Measurements from ENCODE around the gene EXOC6.
"Not testable (repeated sequence)": the region's sequence is repeated elsewhere in the genome, so short reads cannot be mapped to it uniquely, and the experiment has no call there.

The EXOC6 gene

GRCh38 chr10:93087846-93088245, 239.5 kb downstream of the EXOC6 start:
- H3K4me1 ChIP-seq (ENCODE audit: control insufficient read depth, insufficient read depth, low read length): no peaks in the 10 kb centered on the region
- H3K27me3 ChIP-seq (replicated peaks; ENCODE audit: control insufficient read depth, insufficient read depth, low read length): peaks cover 9% of the 10 kb centered on the region
- no peak overlapping the region for H3K4me3 ChIP-seq (ENCODE audit: low read length)
- DNase-seq (ENCODE audit: low read depth): no peak
- H3K9me3 ChIP-seq (ENCODE audit: control insufficient read depth, low read length): no peaks in the 10 kb centered on the region
- no peaks in the 10 kb centered on the region for H3K36me3 ChIP-seq (ENCODE audit: control insufficient read depth, insufficient read depth, low read length, severe bottlenecking)
- H3K9ac ChIP-seq (ENCODE audit: low read length): no peak overlapping the region

- Histone ChIP-seq H3K9ac (ENCODE audit: low read length) (no peak overlapping the region), H3K36me3 (ENCODE audit: control insufficient read depth, insufficient read depth, low read length, severe bottlenecking) (no peaks in the 10 kb centered on the region), H3K9me3 (ENCODE audit: control insufficient read depth, low read length) (no peaks in the 10 kb centered on the region), H3K4me3 (ENCODE audit: low read length) (no peak overlapping the region), H3K4me1 (ENCODE audit: control insufficient read depth, insufficient read depth, low read length) (no peaks in the 10 kb centered on the region), H3K27me3 (replicated peaks; ENCODE audit: control insufficient read depth, insufficient read depth, low read length) (peaks cover 9% of the 10 kb centered on the region)
- no peak for DNase-seq (ENCODE audit: low read depth)
Measured at GRCh38 chr10:93088466-93088865, 240.1 kb downstream of the EXOC6 start.

DNA sequence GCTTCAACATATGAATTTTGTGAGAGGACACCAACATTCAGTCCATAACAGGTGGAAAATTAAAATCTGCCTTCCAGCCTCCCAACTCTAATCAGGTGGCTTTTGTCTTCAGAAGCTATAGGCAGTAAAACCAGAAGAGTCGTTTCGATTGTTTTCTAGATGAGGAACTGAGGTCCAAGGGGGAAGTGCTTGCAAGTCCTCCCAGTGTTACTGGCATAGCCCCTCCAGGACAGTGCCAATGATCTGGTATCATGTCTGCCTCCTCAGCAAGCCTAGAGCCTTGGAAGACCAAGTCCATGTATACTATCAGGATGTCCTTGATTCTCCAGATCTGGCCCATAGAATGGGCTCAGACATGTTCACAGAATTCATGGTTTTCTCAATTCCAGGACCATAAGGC, 242.3 kb downstream of the EXOC6 start:
- H3K27me3 ChIP-seq (replicated peaks; ENCODE audit: control insufficient read depth, insufficient read depth, low read length): peaks cover 18% of the 10 kb centered on the region
- H3K9ac ChIP-seq (ENCODE audit: low read length): no peak overlapping the region
- no peaks in the 10 kb centered on the region for H3K36me3 ChIP-seq (ENCODE audit: control insufficient read depth, insufficient read depth, low read length, severe bottlenecking)
- no peaks in the 10 kb centered on the region for H3K9me3 ChIP-seq (ENCODE audit: control insufficient read depth, low read length)
- H3K4me1 ChIP-seq (ENCODE audit: control insufficient read depth, insufficient read depth, low read length): no peaks in the 10 kb centered on the region
- H3K4me3 ChIP-seq (ENCODE audit: low read length): no peak overlapping the region
- DNase-seq (ENCODE audit: low read depth): no peak

DNA sequence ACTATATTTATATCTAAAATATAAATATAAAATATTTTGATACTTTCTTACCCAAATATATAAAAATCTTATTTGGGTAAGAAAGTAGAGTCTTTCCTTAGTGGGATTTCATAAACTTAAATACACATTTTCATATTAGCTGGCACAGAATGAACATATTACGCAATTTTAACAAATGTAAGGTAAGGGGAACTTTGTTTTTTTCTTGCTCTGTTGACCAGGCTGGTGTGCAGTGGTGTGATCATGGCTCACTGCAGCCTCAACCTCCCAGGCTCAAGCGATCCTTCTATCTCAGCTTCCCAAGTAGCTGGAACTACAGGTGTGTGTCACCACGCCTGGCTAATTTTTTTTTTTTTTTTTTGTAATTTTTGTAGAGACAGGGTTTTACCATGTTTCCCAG, 243.6 kb downstream of the EXOC6 start:
- DNase-seq (ENCODE audit: low read depth): no peak
- H3K9ac ChIP-seq (ENCODE audit: low read length): no peak overlapping the region
- peaks cover 16% of the 10 kb centered on the region for H3K27me3 ChIP-seq (replicated peaks; ENCODE audit: control insufficient read depth, insufficient read depth, low read length)
- H3K36me3 ChIP-seq (ENCODE audit: control insufficient read depth, insufficient read depth, low read length, severe bottlenecking): no peaks in the 10 kb centered on the region
- no peaks in the 10 kb centered on the region for H3K4me1 ChIP-seq (ENCODE audit: control insufficient read depth, insufficient read depth, low read length)
- H3K9me3 ChIP-seq (ENCODE audit: control insufficient read depth, low read length): no peaks in the 10 kb centered on the region
- H3K4me3 ChIP-seq (ENCODE audit: low read length): no peak overlapping the region

- Histone ChIP-seq H3K36me3 (ENCODE audit: control insufficient read depth, insufficient read depth, low read length, severe bottlenecking) (no peaks in the 10 kb centered on the region), H3K4me3 (ENCODE audit: low read length) (no peak overlapping the region), H3K9ac (ENCODE audit: low read length) (no peak overlapping the region), H3K4me1 (ENCODE audit: control insufficient read depth, insufficient read depth, low read length) (no peaks in the 10 kb centered on the region), H3K27me3 (replicated peaks; ENCODE audit: control insufficient read depth, insufficient read depth, low read length) (peaks cover 16% of the 10 kb centered on the region), H3K9me3 (ENCODE audit: control insufficient read depth, low read length) (no peaks in the 10 kb centered on the region)
- no peak for DNase-seq (ENCODE audit: low read depth)
Measured at GRCh38 chr10:93095225-93095624, 246.9 kb downstream of the EXOC6 start.

DNA sequence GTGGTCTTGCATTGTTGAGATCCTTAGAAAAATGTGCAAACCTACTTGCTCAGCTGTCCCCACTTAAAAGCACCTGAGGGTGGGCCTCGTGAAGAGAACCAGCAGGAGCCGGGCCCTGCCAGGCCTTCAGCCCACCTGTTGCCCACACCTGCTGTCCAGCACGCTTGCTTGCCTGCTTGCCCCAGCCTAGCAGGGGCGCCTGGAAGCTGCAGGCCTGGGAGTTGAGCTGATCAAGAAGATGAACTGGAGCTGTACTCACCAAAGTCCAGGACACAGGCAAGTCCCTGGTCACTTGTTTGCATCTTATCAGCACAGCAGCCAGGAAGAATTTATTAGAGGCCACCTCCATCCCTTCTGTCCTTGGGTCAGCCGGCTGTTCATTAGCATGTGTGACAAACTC, 248.6 kb downstream of the EXOC6 start:
- DNase-seq (ENCODE audit: low read depth): no peak
- no peak overlapping the region for H3K9ac ChIP-seq (ENCODE audit: low read length)
- H3K27me3 ChIP-seq (replicated peaks; ENCODE audit: control insufficient read depth, insufficient read depth, low read length): peaks cover 10% of the 10 kb centered on the region
- no peaks in the 10 kb centered on the region for H3K36me3 ChIP-seq (ENCODE audit: control insufficient read depth, insufficient read depth, low read length, severe bottlenecking)
- H3K4me1 ChIP-seq (ENCODE audit: control insufficient read depth, insufficient read depth, low read length): no peaks in the 10 kb centered on the region
- H3K4me3 ChIP-seq (ENCODE audit: low read length): no peak overlapping the region
- H3K9me3 ChIP-seq (ENCODE audit: control insufficient read depth, low read length): no peaks in the 10 kb centered on the region

DNA sequence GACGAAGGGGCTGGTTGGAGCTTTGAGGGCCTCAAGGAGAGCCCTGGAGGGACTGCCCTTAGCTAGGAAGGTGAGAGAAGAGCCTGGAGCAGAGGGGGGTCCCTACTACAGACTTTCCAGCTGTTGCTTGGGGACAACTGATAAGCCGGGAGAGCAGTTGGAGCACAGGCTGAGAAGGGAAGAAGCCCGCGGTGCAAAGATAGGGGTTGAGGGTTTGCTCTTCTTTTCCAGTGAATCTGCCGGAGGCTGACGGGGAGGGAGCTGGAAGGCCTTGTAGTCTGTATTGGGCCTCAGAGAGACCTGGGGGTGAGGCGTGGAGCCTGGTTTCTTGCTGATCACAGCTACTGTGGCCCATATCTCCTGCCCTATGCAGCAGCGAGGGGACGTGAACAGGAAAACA, 249.1 kb downstream of the EXOC6 start:
- Histone ChIP-seq H3K9ac (ENCODE audit: low read length) (no peak overlapping the region), H3K4me1 (ENCODE audit: control insufficient read depth, insufficient read depth, low read length) (no peaks in the 10 kb centered on the region), H3K27me3 (replicated peaks; ENCODE audit: control insufficient read depth, insufficient read depth, low read length) (peaks cover 10% of the 10 kb centered on the region), H3K36me3 (ENCODE audit: control insufficient read depth, insufficient read depth, low read length, severe bottlenecking) (no peaks in the 10 kb centered on the region), H3K4me3 (ENCODE audit: low read length) (no peak overlapping the region), H3K9me3 (ENCODE audit: control insufficient read depth, low read length) (no peaks in the 10 kb centered on the region)
- DNase-seq (ENCODE audit: low read depth): no peak

GRCh38 chr10:93098816-93099215, 250.5 kb downstream of the EXOC6 start:
- Histone ChIP-seq H3K9ac (ENCODE audit: low read length) (no peak overlapping the region), H3K4me3 (ENCODE audit: low read length) (no peak overlapping the region), H3K27me3 (replicated peaks; ENCODE audit: control insufficient read depth, insufficient read depth, low read length) (peaks cover 10% of the 10 kb centered on the region), H3K4me1 (ENCODE audit: control insufficient read depth, insufficient read depth, low read length) (no peaks in the 10 kb centered on the region), H3K36me3 (ENCODE audit: control insufficient read depth, insufficient read depth, low read length, severe bottlenecking) (no peaks in the 10 kb centered on the region), H3K9me3 (ENCODE audit: control insufficient read depth, low read length) (peaks cover 7% of the 10 kb centered on the region)
- DNase-seq (ENCODE audit: low read depth): no peak

GRCh38 chr10:93099670-93100069, 251.3 kb downstream of the EXOC6 start:
- peaks cover 10% of the 10 kb centered on the region for H3K27me3 ChIP-seq (replicated peaks; ENCODE audit: control insufficient read depth, insufficient read depth, low read length)
- peak; percentile 20 for DNase-seq (ENCODE audit: low read depth)
- H3K9ac ChIP-seq (ENCODE audit: low read length): no peak overlapping the region

DNA sequence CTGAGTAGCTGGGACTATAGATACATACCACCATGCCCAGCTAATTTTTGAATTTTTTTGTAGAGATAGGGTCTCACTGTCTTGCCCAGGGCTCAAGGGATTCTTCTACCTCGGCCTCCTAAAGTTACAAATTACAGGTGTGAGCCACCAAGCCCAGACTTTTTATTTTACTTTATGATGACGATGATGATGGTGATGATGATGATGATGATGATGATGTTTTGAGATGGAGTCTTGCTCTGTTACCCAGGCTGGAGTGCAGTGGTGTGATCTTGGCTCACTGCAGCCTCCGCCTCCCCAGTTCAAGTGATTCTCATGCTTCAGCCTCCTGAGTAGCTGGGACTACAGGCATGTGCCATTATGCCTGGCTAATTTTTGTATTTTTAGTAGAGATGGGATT, 252.8 kb downstream of the EXOC6 start:
- not testable (repeated sequence) for H3K36me3 ChIP-seq (ENCODE audit: control insufficient read depth, insufficient read depth, low read length, severe bottlenecking); DNase-seq (ENCODE audit: low read depth); H3K27me3 ChIP-seq (replicated peaks; ENCODE audit: control insufficient read depth, insufficient read depth, low read length); H3K4me3 ChIP-seq (ENCODE audit: low read length); H3K4me1 ChIP-seq (ENCODE audit: control insufficient read depth, insufficient read depth, low read length); H3K9ac ChIP-seq (ENCODE audit: low read length)
- peaks cover 10% of the 10 kb centered on the region for H3K9me3 ChIP-seq (ENCODE audit: control insufficient read depth, low read length)

More at GRCh38 chr10:93099670-93100069, 251.3 kb downstream of the EXOC6 start:
- Histone ChIP-seq H3K36me3 (ENCODE audit: control insufficient read depth, insufficient read depth, low read length, severe bottlenecking) (no peaks in the 10 kb centered on the region), H3K9me3 (ENCODE audit: control insufficient read depth, low read length) (peaks cover 10% of the 10 kb centered on the region), H3K4me1 (ENCODE audit: control insufficient read depth, insufficient read depth, low read length) (no peaks in the 10 kb centered on the region), H3K4me3 (ENCODE audit: low read length) (no peak overlapping the region)

- Histone ChIP-seq H3K4me1 (ENCODE audit: control insufficient read depth, insufficient read depth, low read length) (no peaks in the 10 kb centered on the region), H3K9ac (ENCODE audit: low read length) (no peak overlapping the region), H3K9me3 (ENCODE audit: control insufficient read depth, low read length) (peaks cover 20% of the 10 kb centered on the region), H3K36me3 (ENCODE audit: control insufficient read depth, insufficient read depth, low read length, severe bottlenecking) (no peaks in the 10 kb centered on the region), H3K27me3 (replicated peaks; ENCODE audit: control insufficient read depth, insufficient read depth, low read length) (no peaks in the 10 kb centered on the region), H3K4me3 (ENCODE audit: low read length) (no peak overlapping the region)
- DNase-seq (ENCODE audit: low read depth): no peak
Measured at GRCh38 chr10:93103953-93104352, 255.6 kb downstream of the EXOC6 start.

- DNase-seq (ENCODE audit: low read depth): no peak
- Histone ChIP-seq H3K36me3 (ENCODE audit: control insufficient read depth, insufficient read depth, low read length, severe bottlenecking) (no peaks in the 10 kb centered on the region), H3K9ac (ENCODE audit: low read length) (no peak overlapping the region), H3K27me3 (replicated peaks; ENCODE audit: control insufficient read depth, insufficient read depth, low read length) (no peaks in the 10 kb centered on the region), H3K4me1 (ENCODE audit: control insufficient read depth, insufficient read depth, low read length) (no peaks in the 10 kb centered on the region), H3K9me3 (ENCODE audit: control insufficient read depth, low read length) (peaks cover 20% of the 10 kb centered on the region), H3K4me3 (ENCODE audit: low read length) (no peak overlapping the region)
Measured at GRCh38 chr10:93106631-93107072, 258.3 kb downstream of the EXOC6 start.

All from adipocyte (in vitro differentiated cells).